CD14-positive monocyte (primary cell): Measurements from ENCODE around the gene RBMX. TPM values are rescaled to one million over a fixed set of nuclear protein-coding genes. Genes with fewer than 3 reads are reported as not detected.

Experiments
- DNase-seq, 3 donors: peaks; one replicate each; pipeline ENCODE4 v3.0.0-alpha.2; 2011 to 2022
- H2AFZ ChIP-seq: 2 replicates; pipeline ENCODE4 v1.6.0; 2012; ENCODE audit warnings: mild to moderate bottlenecking, low read depth, low read length, inconsistent platforms; ENCODE audit not compliant: insufficient read depth, poor library complexity, severe bottlenecking
- H3K27ac ChIP-seq, 2 donors: 1 replicate in 1 of 2; 2 replicates in 1 of 2; pipeline ENCODE4 v1.5.1; 2012 to 2013; ENCODE audit warnings: low read length in 2 of 2, control low read depth in 1 of 2, inconsistent platforms in 1 of 2, low read depth in 1 of 2, mild to moderate bottlenecking in 1 of 2
- H3K27me3 ChIP-seq, 2 donors: one replicate each; pipeline versions ENCODE4 v1.6.0 to v1.6.1; 2011 to 2013; ENCODE audit warnings: low read length in 2 of 2; ENCODE audit not compliant: control insufficient read depth in 2 of 2, insufficient read depth in 2 of 2
- H3K36me3 ChIP-seq, 2 donors: replicated peaks in 1 of 2; 1 replicate in 1 of 2; 2 replicates in 1 of 2; pipeline versions ENCODE4 v1.5.1 to v1.6.1; 2012 to 2013; ENCODE audit warnings: low read length in 2 of 2, control low read depth in 1 of 2, inconsistent platforms in 1 of 2, mild to moderate bottlenecking in 1 of 2; ENCODE audit not compliant: insufficient read depth in 2 of 2, control insufficient read depth in 1 of 2
- H3K4me1 ChIP-seq, 2 donors: 1 replicate in 1 of 2; 2 replicates in 1 of 2; pipeline versions ENCODE4 v1.5.1 to v1.6.1; 2012 to 2013; ENCODE audit warnings: low read length in 2 of 2, control low read depth in 1 of 2, inconsistent platforms in 1 of 2, mild to moderate bottlenecking in 1 of 2, moderate library complexity in 1 of 2; ENCODE audit not compliant: insufficient read depth in 2 of 2, control insufficient read depth in 1 of 2
- H3K4me2 ChIP-seq: replicated peaks from 2 replicates; pipeline ENCODE3; 2012; ENCODE audit warnings: low read length, moderate library complexity, mild to moderate bottlenecking; ENCODE audit not compliant: poor library complexity, severe bottlenecking; ENCODE audit errors: extremely low read depth
- H3K4me3 ChIP-seq, 3 experiments: fragments of 200-600 bp in 1 of 3; sonication (generic) in 1 of 3; replicated peaks in 1 of 3; 1 replicate in 2 of 3; 2 replicates in 1 of 3; pipeline ENCODE4 v1.5.1; 2011 to 2013; ENCODE audit warnings: low read length in 3 of 3, mild to moderate bottlenecking in 3 of 3, control low read depth in 2 of 3, low read depth in 2 of 3, inconsistent platforms in 1 of 3, moderate library complexity in 1 of 3
- H3K79me2 ChIP-seq: 2 replicates; pipeline ENCODE4 v1.6.0; 2012; ENCODE audit warnings: mild to moderate bottlenecking, control low read depth, inconsistent platforms, low read length, moderate library complexity; ENCODE audit not compliant: insufficient read depth
- H3K9ac ChIP-seq: 2 replicates; pipeline ENCODE4 v1.6.0; 2017; ENCODE audit warnings: low read length, mild to moderate bottlenecking; ENCODE audit not compliant: insufficient read depth, poor library complexity, severe bottlenecking
- H3K9me3 ChIP-seq, 2 donors: replicated peaks in 1 of 2; 1 replicate in 1 of 2; 2 replicates in 1 of 2; pipeline versions ENCODE4 v1.5.1 to v1.6.1; 2012 to 2013; ENCODE audit warnings: low read length in 2 of 2, control low read depth in 1 of 2; ENCODE audit not compliant: control insufficient read depth in 1 of 2, insufficient read depth in 1 of 2
- H4K20me1 ChIP-seq: 2 replicates; pipeline ENCODE4 v1.6.0; 2012; ENCODE audit warnings: mild to moderate bottlenecking, low read length, control low read depth, moderate library complexity; ENCODE audit not compliant: insufficient read depth
- H3K27ac Mint-ChIP-seq, 7 donors: one replicate each; pipeline ENCODE4 v1.8.0; 2020; ENCODE audit warnings: mild to moderate bottlenecking in 7 of 7, mixed read lengths in 7 of 7, moderate library complexity in 6 of 7, inconsistent platforms in 2 of 7
- H3K27me3 Mint-ChIP-seq, 3 donors: one replicate each; pipeline ENCODE4 v1.8.0; 2021 to 2022; ENCODE audit warnings: low read depth in 3 of 3, mild to moderate bottlenecking in 3 of 3, mixed read lengths in 3 of 3, moderate library complexity in 3 of 3, inconsistent platforms in 1 of 3
- H3K36me3 Mint-ChIP-seq, 2 donors: one replicate each; pipeline ENCODE4 v1.8.0; 2020; ENCODE audit warnings: mixed read lengths in 2 of 2, inconsistent platforms in 1 of 2, mild to moderate bottlenecking in 1 of 2
- H3K4me1 Mint-ChIP-seq: one replicate; pipeline ENCODE4 v1.8.0; 2020; ENCODE audit warnings: mild to moderate bottlenecking, mixed read lengths
- H3K4me3 Mint-ChIP-seq, 2 donors: one replicate each; pipeline ENCODE4 v1.8.0; 2020; ENCODE audit warnings: mild to moderate bottlenecking in 2 of 2, mixed read lengths in 2 of 2, moderate library complexity in 1 of 2
- H3K9me3 Mint-ChIP-seq, 7 donors: one replicate each; pipeline ENCODE4 v1.8.0; 2020 to 2022; ENCODE audit warnings: mixed read lengths in 7 of 7, mild to moderate bottlenecking in 6 of 7, moderate library complexity in 6 of 7, inconsistent platforms in 2 of 7
- WGBS: methylation state at CpG from one replicate; pipeline ENCODE4 v1.1.5; 2013; ENCODE audit warnings: missing lambda C conversion rate; ENCODE audit not compliant: insufficient coverage; 5-methylcytosine and 5-hydroxymethylcytosine counted together
- intact Hi-C, 2 donors: fragments of 100-400 bp; cut with micrococcal nuclease; formaldehyde crosslinking; loops; one replicate each; pipeline versions ENCODE4 v1.15.0 to v1.15.1; 2023
- polyA plus RNA-seq, 3 donors: library from polyadenylated mRNA; depleted of rRNA in 1 of 3; unstranded in 2 of 3; stranded (reverse) in 1 of 3; fragments of 300-500 nt in 2 of 3; fragments of >200 nt in 1 of 3; fragmentation: Illumina TruSeq in 2 of 3; gene quantifications; 1 replicate in 2 of 3; 2 replicates in 1 of 3; pipeline ENCODE4 v1.2.3, GENCODE V29; 2012 to 2021
- TF ChIP-seq, protein P1 (sequence below): fragments of 200-600 bp; IDR thresholded peaks from one replicate; pipeline ENCODE4 v1.8.0; 2022; ENCODE audit warnings: antibody characterized with exemption, mild to moderate bottlenecking

The RBMX gene
- polyA plus RNA-seq, 3 donors: 97.3 to 121 (median 112) TPM

DNA sequence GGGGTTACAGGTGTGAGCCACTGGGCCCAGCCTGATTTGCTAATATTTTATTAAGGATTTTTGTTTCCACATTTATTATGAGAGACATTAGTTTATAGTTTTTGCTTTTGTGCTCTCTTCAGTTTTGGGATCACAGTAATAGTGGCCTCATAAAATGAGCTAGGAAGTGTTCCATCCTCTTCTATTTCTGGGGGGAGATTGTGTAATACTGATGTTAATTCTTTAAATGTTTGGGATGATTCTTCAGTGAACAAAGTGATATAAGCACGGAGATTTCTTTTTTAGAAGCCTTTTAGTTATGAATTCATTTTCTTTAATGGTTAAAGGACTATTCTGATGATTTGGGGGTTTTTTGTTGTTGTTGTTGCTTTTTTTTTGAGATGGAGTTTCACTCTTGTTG is 41.3 kb downstream of the RBMX start:
- TF ChIP-seq, protein P1, sequence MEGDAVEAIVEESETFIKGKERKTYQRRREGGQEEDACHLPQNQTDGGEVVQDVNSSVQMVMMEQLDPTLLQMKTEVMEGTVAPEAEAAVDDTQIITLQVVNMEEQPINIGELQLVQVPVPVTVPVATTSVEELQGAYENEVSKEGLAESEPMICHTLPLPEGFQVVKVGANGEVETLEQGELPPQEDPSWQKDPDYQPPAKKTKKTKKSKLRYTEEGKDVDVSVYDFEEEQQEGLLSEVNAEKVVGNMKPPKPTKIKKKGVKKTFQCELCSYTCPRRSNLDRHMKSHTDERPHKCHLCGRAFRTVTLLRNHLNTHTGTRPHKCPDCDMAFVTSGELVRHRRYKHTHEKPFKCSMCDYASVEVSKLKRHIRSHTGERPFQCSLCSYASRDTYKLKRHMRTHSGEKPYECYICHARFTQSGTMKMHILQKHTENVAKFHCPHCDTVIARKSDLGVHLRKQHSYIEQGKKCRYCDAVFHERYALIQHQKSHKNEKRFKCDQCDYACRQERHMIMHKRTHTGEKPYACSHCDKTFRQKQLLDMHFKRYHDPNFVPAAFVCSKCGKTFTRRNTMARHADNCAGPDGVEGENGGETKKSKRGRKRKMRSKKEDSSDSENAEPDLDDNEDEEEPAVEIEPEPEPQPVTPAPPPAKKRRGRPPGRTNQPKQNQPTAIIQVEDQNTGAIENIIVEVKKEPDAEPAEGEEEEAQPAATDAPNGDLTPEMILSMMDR: no peak
- Histone ChIP-seq H4K20me1 (no peaks in the 10 kb centered on the region), H2AFZ (no peak overlapping the region), H3K4me3 (no peak overlapping the region), H3K9me3 (no peaks in the 10 kb centered on the region), H3K4me2 (no peak overlapping the region), H3K4me1 (no peaks in the 10 kb centered on the region), H3K79me2 (no peaks in the 10 kb centered on the region), H3K27ac (no peak overlapping the region), H3K27me3 (no peaks in the 10 kb centered on the region), H3K36me3 (no peaks in the 10 kb centered on the region), H3K9ac (no peak overlapping the region)
- WGBS: no CpG with 5 or more reads among the region's 1 CpG
- Mint-ChIP-seq H3K4me1 (peaks cover 2% of the 10 kb centered on the region), H3K36me3 (peaks cover 5 to 12% of the 10 kb centered on the region in 2 donors), H3K4me3 (no peak overlapping the region), H3K27me3 (peaks cover 0 to 4% (median 0%) of the 10 kb centered on the region in 3 donors), H3K27ac (no peak overlapping the region), H3K9me3 (peaks cover 0 to 2% (median 0%) of the 10 kb centered on the region in 7 donors)
- no peak for DNase-seq
- intact Hi-C loops: no loop called here

DNA sequence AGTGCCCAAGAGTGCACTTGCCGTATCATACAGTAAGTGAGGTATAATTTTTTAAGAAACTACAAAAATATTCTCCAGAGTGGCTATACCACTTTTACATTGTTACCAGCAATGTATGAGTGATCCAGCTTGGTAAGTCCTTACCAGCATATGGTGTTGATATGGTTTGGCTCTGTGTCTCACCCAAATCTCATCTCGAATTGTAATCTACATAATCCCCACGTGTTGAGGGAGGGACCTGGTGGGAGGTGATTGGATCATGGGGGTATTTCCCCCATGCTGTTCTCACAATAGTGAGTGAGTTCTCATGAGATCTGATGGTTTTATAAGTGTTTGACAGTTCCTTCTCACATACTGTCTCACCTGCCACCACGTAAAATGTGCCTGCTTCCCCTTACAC is 44.8 kb downstream of the RBMX start:
- Histone ChIP-seq H3K4me2 (no peak overlapping the region), H3K9ac (no peak overlapping the region), H3K27ac (no peak overlapping the region), H2AFZ (no peak overlapping the region), H3K36me3 (no peaks in the 10 kb centered on the region), H3K79me2 (no peaks in the 10 kb centered on the region), H3K9me3 (no peaks in the 10 kb centered on the region), H3K4me1 (no peaks in the 10 kb centered on the region), H3K4me3 (no peak overlapping the region), H3K27me3 (no peaks in the 10 kb centered on the region), H4K20me1 (no peaks in the 10 kb centered on the region)
- intact Hi-C loops: no loop called here
- TF ChIP-seq, protein P1: no peak
- DNase-seq: no peak
- no CpG with 5 or more reads among the region's 4 CpGs for WGBS
- peaks cover 0 to 2% (median 0%) of the 10 kb centered on the region in 7 donors for H3K9me3 Mint-ChIP-seq
- peaks cover 0 to 4% (median 0%) of the 10 kb centered on the region in 3 donors for H3K27me3 Mint-ChIP-seq
- peaks cover 3 to 6% of the 10 kb centered on the region in 2 donors for H3K36me3 Mint-ChIP-seq
- peaks cover 2% of the 10 kb centered on the region for H3K4me1 Mint-ChIP-seq
- no peak overlapping the region for H3K4me3 Mint-ChIP-seq
- no peak overlapping the region for H3K27ac Mint-ChIP-seq
